ENCODE measurements around the gene PARD3.

PARD3 gene

GRCh38 chr10:34290412-34291081, 524.5 kb downstream of the PARD3 start:
- TF ChIP-seq SIN3A (IDR thresholded peaks at IDR 0.05; ENCODE audit: borderline replicate concordance, insufficient read depth, low read length) (no peak), POLR2AphosphoS5 (IDR thresholded peaks at IDR 0.05; ENCODE audit: low read depth, low read length) (no peak), FOXP2 (optimal IDR thresholded peaks at IDR 0.05; ENCODE audit: borderline replicate concordance, extremely low read depth, extremely low read length, insufficient read depth) (no peak)
- TF ChIP-seq, protein P1, sequence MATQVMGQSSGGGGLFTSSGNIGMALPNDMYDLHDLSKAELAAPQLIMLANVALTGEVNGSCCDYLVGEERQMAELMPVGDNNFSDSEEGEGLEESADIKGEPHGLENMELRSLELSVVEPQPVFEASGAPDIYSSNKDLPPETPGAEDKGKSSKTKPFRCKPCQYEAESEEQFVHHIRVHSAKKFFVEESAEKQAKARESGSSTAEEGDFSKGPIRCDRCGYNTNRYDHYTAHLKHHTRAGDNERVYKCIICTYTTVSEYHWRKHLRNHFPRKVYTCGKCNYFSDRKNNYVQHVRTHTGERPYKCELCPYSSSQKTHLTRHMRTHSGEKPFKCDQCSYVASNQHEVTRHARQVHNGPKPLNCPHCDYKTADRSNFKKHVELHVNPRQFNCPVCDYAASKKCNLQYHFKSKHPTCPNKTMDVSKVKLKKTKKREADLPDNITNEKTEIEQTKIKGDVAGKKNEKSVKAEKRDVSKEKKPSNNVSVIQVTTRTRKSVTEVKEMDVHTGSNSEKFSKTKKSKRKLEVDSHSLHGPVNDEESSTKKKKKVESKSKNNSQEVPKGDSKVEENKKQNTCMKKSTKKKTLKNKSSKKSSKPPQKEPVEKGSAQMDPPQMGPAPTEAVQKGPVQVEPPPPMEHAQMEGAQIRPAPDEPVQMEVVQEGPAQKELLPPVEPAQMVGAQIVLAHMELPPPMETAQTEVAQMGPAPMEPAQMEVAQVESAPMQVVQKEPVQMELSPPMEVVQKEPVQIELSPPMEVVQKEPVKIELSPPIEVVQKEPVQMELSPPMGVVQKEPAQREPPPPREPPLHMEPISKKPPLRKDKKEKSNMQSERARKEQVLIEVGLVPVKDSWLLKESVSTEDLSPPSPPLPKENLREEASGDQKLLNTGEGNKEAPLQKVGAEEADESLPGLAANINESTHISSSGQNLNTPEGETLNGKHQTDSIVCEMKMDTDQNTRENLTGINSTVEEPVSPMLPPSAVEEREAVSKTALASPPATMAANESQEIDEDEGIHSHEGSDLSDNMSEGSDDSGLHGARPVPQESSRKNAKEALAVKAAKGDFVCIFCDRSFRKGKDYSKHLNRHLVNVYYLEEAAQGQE (IDR thresholded peaks at IDR 0.05; ENCODE audit: insufficient read depth in 1 of 2, low read depth in 2 of 2, low read length in 2 of 2): no peak

- TF ChIP-seq TAF1 (IDR thresholded peaks at IDR 0.05; ENCODE audit: borderline replicate concordance, insufficient read depth, low read length) (no peak), SIN3A (IDR thresholded peaks at IDR 0.05; ENCODE audit: borderline replicate concordance, insufficient read depth, low read length) (no peak), FOXP2 (optimal IDR thresholded peaks at IDR 0.05; ENCODE audit: borderline replicate concordance, extremely low read depth, extremely low read length, insufficient read depth) (no peak), POLR2AphosphoS5 (IDR thresholded peaks at IDR 0.05; ENCODE audit: low read depth, low read length) (no peak)
- TF ChIP-seq, protein P1 (IDR thresholded peaks at IDR 0.05; ENCODE audit: insufficient read depth in 1 of 2, low read depth in 2 of 2, low read length in 2 of 2): no peak
These were observed 526.5 kb downstream of the PARD3 start for GRCh38 chr10:34288634-34289033.

- TF ChIP-seq FOXP2 (optimal IDR thresholded peaks at IDR 0.05; ENCODE audit: borderline replicate concordance, extremely low read depth, extremely low read length, insufficient read depth): no peak
- TF ChIP-seq POLR2AphosphoS5 (IDR thresholded peaks at IDR 0.05; ENCODE audit: low read depth, low read length): no peak
- no peak for TF ChIP-seq TAF1 (IDR thresholded peaks at IDR 0.05; ENCODE audit: borderline replicate concordance, insufficient read depth, low read length)
These were observed 528.9 kb downstream of the PARD3 start for GRCh38 chr10:34286136-34286739.

DNA sequence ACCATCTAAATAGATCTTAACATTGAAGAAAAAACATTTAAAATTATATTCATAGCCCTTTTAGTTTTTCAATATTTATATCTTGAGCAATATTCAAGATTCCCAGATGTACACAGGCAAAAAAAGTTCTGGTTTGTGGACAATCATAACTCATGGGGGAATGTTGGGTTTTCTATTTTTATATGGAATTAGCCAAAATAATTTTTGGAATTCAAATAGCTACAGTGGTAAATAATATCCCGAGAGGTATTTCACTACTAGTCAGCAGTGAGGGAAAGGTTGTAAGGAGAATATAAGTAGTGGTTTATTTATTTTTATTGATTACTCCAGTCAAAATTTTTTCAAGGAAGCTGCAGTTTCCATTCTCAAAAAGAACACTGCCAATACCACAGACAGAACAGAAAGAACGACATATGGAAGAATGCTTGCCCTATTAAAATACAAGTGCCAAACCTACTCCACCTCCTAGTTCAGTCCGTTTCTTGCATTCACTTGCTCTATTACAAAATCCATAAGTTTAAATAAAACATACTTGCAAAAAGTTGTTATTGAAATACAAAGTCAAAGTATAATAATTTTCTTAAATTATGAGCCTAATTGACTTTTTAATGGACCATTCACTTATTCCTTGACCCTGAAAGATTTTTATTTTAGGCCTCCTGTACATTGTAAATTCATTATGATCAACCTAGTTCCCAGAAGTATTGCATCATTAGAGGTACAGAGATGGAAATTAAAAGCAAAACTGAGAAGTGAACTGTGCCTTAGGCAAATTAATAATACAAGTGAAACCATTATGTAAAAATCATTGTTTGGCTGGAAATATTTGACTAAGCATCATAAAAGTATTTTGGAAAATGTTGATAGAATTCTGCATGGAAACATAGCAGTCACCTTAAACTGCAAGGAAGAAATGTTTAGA, 533.2 kb downstream of the PARD3 start:
- TF ChIP-seq, protein P1 (IDR thresholded peaks at IDR 0.05; ENCODE audit: insufficient read depth in 1 of 2, low read depth in 2 of 2, low read length in 2 of 2): no peak
- TF ChIP-seq TAF1 (IDR thresholded peaks at IDR 0.05; ENCODE audit: borderline replicate concordance, insufficient read depth, low read length): no peak
- no peak for TF ChIP-seq POLR2AphosphoS5 (IDR thresholded peaks at IDR 0.05; ENCODE audit: low read depth, low read length)
- no peak for TF ChIP-seq FOXP2 (optimal IDR thresholded peaks at IDR 0.05; ENCODE audit: borderline replicate concordance, extremely low read depth, extremely low read length, insufficient read depth)
- TF ChIP-seq SIN3A (IDR thresholded peaks at IDR 0.05; ENCODE audit: borderline replicate concordance, insufficient read depth, low read length): no peak

GRCh38 chr10:34280599-34281374, 534.3 kb downstream of the PARD3 start:
- peak; percentile 80; the same call in 1 of the 2 replicates for TF ChIP-seq SIN3A (IDR thresholded peaks at IDR 0.05; ENCODE audit: borderline replicate concordance, insufficient read depth, low read length)
- no peak for TF ChIP-seq POLR2AphosphoS5 (IDR thresholded peaks at IDR 0.05; ENCODE audit: low read depth, low read length)
- TF ChIP-seq FOXP2 (optimal IDR thresholded peaks at IDR 0.05; ENCODE audit: borderline replicate concordance, extremely low read depth, extremely low read length, insufficient read depth): peak; percentile 40
- TF ChIP-seq, protein P1 (IDR thresholded peaks at IDR 0.05; ENCODE audit: insufficient read depth in 1 of 2, low read depth in 2 of 2, low read length in 2 of 2): peak in 1 of 2 experiments; percentile 62; a peak in 1 of 4 replicates
- peak; percentile 41; the same call in 1 of the 2 replicates for TF ChIP-seq TAF1 (IDR thresholded peaks at IDR 0.05; ENCODE audit: borderline replicate concordance, insufficient read depth, low read length)
